ENCODE measurements around the gene NIP7.
A peak's percentile ranks its signal among the peaks of the same experiment; 100 is the strongest.

- TF ChIP-seq EP300 (IDR thresholded peaks at IDR 0.05): peak in 1 of 4 donors; percentile 80
- TF ChIP-seq POLR2A (IDR thresholded peaks at IDR 0.05): peak in 1 of 4 donors; percentile 20
- TF ChIP-seq CTCF (IDR thresholded peaks at IDR 0.05): no peak
Observed at GRCh38 chr16:69363281-69363717, 23.7 kb downstream of the NIP7 start.

All from upper lobe of left lung (tissue), 4 donors.